HAP-1 (cell line): ENCODE results near the gene ACACB.

ENCODE experiments used
- DNase-seq, 2 experiments: peaks; one replicate each; pipeline ENCODE4 v3.0.0-alpha.2; 2016 to 2020; ENCODE audit warnings: low spot score in 2 of 2
- H3K27me3 ChIP-seq: fragments of 250-450 bp; sonication (Bioruptor Pico); 2 replicates; pipeline ENCODE4 v1.5.1; 2020; ENCODE audit warnings: low read depth, mild to moderate bottlenecking, moderate library complexity
- H3K36me3 ChIP-seq: fragments of 250-450 bp; sonication (Bioruptor Pico); replicated peaks from 2 replicates; pipeline ENCODE4 v1.5.1; 2020; ENCODE audit warnings: mild to moderate bottlenecking
- H3K4me1 ChIP-seq: fragments of 250-450 bp; sonication (Bioruptor Pico); 2 replicates; pipeline ENCODE4 v1.5.1; 2020; ENCODE audit warnings: mild to moderate bottlenecking
- H3K4me3 ChIP-seq: fragments of 250-450 bp; sonication (Bioruptor Pico); 2 replicates; pipeline ENCODE4 v1.5.1; 2020; ENCODE audit warnings: mild to moderate bottlenecking, moderate library complexity
- H3K9me3 ChIP-seq: fragments of 250-450 bp; sonication (Bioruptor Pico); 2 replicates; pipeline ENCODE4 v1.5.1; 2020; ENCODE audit warnings: mild to moderate bottlenecking, moderate library complexity
- in situ Hi-C: fragments of 300-500 bp; cut with MboI; formaldehyde crosslinking; loops from 3 replicates; pipeline ENCODE4 v1.14.3; 2020; ENCODE audit warnings: low sequenced_read_pairs, inconsistent platforms, mixed read lengths

Gene ACACB

DNA sequence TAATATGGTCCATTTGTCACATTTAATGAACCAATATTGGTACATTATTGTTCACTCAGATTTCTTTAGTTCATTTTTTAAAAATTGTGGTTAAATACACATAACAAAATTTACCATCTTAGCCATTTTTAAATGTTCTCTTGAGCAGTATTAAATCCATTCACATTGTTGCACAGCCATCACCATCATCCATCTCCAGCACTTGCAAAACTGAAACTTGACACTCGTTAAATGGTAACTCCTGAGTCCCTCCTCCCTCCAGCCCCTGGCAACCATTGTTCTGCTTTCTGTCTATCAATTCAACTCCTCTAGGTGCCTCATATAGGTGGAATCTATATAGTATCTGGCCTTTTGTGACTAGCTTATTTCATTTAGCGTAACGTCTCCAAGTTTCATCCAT is 86.4 kb downstream of the ACACB start:
- in situ Hi-C loops: no loop called here
- no peaks in the 10 kb centered on the region for H3K9me3 ChIP-seq
- no peaks in the 10 kb centered on the region for H3K36me3 ChIP-seq
- DNase-seq: no peak
- H3K4me1 ChIP-seq: no peaks in the 10 kb centered on the region
- no peak overlapping the region for H3K4me3 ChIP-seq
- no peaks in the 10 kb centered on the region for H3K27me3 ChIP-seq

DNA sequence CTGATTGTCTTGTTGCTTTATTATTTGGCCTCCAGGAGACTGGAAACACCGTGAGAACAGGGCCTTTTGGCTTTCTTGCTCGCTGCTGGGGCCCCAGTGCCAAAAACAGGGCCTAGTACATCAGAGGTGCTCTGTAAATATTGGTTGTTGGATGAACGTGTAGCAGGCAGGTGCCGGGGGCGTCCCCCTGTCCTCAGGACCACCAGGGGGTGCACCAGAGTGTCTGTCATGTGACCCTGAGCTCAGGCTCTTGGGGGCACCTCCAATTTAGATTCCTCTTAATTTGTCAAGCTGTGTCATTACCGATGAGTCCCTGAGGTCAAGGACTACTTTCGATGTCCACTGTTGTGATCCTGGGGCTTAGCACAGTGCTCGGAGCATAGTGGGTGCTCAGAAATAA is 87.1 kb downstream of the ACACB start:
- DNase-seq: no peak
- H3K36me3 ChIP-seq: no peaks in the 10 kb centered on the region
- H3K27me3 ChIP-seq: no peaks in the 10 kb centered on the region
- in situ Hi-C loops: no loop called here
- H3K9me3 ChIP-seq: no peaks in the 10 kb centered on the region
- H3K4me3 ChIP-seq: no peak overlapping the region
- H3K4me1 ChIP-seq: no peaks in the 10 kb centered on the region

- H3K4me3 ChIP-seq: no peak overlapping the region
- H3K27me3 ChIP-seq: no peaks in the 10 kb centered on the region
- no peaks in the 10 kb centered on the region for H3K36me3 ChIP-seq
- in situ Hi-C loops: no loop called here
- H3K9me3 ChIP-seq: no peaks in the 10 kb centered on the region
- DNase-seq: no peak
- no peaks in the 10 kb centered on the region for H3K4me1 ChIP-seq
Observed at GRCh38 chr12:109209082-109209481, 92.7 kb downstream of the ACACB start.

DNA sequence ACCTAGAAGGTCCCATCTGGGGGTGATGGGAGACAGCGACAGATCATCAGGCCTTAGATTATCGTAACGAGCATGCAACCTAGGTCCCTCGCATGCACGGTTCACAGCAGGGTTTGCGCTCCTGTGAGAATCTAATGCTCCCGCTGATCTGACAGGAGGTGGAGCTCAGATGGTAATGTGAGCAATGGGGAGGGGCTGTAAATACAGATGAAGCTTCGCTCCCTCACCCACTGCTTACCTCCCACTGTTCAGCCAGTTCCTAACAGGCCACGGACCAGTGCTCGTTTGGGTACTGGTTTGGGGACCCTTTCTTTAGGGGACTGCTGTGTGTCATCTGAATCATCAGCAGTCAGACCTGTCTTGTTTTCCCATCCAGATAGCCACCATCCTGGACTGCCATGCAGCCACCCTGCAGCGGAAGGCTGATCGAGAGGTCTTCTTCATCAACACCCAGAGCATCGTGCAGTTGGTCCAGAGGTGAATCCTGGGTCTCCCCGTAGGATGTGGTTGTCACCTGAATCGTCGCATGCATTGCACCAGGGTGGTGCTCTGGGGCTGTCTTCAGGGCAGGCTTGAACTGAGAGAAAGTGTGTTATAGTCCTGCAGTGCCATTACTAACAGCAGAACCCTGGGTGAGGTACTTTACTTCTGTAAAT is 96.2 kb downstream of the ACACB start:
- in situ Hi-C loops: no loop called here
- no peak overlapping the region for H3K4me3 ChIP-seq
- H3K4me1 ChIP-seq: no peaks in the 10 kb centered on the region
- no peaks in the 10 kb centered on the region for H3K36me3 ChIP-seq
- H3K9me3 ChIP-seq: no peaks in the 10 kb centered on the region
- H3K27me3 ChIP-seq: no peaks in the 10 kb centered on the region
- no peak for DNase-seq

DNA sequence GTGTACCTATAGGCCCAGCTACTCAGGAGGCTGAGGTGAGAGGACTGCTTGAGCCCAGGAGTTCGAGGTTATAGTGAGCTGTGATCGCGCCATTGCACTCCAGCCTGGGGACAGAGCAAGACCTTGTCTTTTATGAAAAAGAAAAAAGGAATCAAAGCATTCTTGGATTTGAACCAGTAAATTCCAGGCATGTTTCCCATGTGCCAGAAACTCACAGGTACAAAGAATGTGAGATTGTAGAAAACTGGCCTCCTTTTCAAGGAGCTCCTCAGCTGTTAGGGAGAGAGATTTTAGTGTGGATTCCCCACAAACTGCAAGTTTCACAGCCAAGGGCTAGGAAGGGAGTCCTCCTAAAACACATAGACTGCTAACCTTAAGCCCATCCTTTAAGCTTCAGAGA is 97.7 kb downstream of the ACACB start:
- H3K36me3 ChIP-seq: no peaks in the 10 kb centered on the region
- H3K27me3 ChIP-seq: no peaks in the 10 kb centered on the region
- no peak overlapping the region for H3K4me3 ChIP-seq
- no peaks in the 10 kb centered on the region for H3K4me1 ChIP-seq
- no peaks in the 10 kb centered on the region for H3K9me3 ChIP-seq
- DNase-seq: no peak
- in situ Hi-C loops: no loop called here

DNA sequence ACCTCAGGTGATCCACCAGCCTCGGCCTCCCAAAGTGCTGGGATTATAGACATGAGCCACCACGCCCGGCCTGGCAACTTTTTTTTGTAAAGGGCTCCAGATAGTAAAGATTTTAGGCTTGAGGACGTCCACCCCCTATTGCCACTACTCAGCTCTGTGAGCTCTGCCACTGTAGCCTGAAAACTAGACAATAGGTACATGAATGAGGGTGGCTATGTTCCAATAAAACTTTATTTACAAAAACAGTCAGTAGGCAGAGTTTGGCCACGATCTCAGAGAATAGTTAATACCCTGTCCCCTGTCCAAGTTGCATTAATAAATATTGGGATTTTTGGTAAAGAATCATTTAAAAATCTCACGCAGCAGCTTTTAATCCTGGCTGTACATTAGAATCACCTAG is 102.6 kb downstream of the ACACB start:
- in situ Hi-C loops: no loop called here
- no peaks in the 10 kb centered on the region for H3K4me1 ChIP-seq
- H3K9me3 ChIP-seq: no peaks in the 10 kb centered on the region
- no peaks in the 10 kb centered on the region for H3K27me3 ChIP-seq
- H3K4me3 ChIP-seq: no peak overlapping the region
- no peaks in the 10 kb centered on the region; the same call in 1 of the 2 replicates for H3K36me3 ChIP-seq
- DNase-seq: no peak

GRCh38 chr12:109219938-109220337 is 103.6 kb downstream of the ACACB start:
- no peaks in the 10 kb centered on the region; the same call in 1 of the 2 replicates for H3K36me3 ChIP-seq
- no peaks in the 10 kb centered on the region for H3K27me3 ChIP-seq
- in situ Hi-C loops: no loop called here
- no peak for DNase-seq
- H3K4me3 ChIP-seq: no peak overlapping the region
- H3K9me3 ChIP-seq: no peaks in the 10 kb centered on the region
- no peaks in the 10 kb centered on the region for H3K4me1 ChIP-seq

DNA sequence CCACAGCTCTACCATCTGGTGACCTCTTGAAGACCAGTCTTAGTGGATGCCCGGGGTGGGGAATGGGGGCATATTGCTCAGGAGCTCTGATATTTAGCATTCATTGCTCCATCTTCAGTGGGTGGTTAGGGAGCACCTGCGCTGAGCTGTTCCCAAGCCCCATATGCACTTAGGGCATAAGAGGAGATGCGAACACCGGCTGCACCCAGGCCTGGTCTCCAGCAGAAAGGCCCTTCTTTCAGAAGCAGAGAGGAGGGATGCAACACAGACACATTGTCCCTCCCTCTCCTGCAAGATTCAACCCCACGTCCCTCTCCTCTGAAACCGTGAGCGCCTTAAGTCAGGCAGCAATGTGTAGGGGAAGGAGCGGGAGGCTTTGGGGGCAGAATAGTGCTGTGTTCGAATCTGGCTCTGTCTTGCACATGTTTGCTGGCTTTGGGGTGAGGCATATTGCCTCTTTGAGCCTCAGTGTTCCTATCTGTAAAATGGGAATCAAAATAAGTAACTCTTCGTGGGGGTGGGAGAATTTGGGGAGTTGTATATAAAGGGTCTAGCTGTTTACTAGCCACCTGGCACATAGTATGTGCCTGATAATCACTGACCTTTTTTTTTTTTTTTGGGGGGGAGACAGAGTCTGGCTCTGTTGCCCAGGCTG is 105.0 kb downstream of the ACACB start:
- Histone ChIP-seq H3K36me3 (no peaks in the 10 kb centered on the region; the same call in 1 of the 2 replicates), H3K4me3 (no peak overlapping the region), H3K9me3 (no peaks in the 10 kb centered on the region), H3K27me3 (no peaks in the 10 kb centered on the region), H3K4me1 (no peaks in the 10 kb centered on the region)
- no peak for DNase-seq
- in situ Hi-C loops: no loop called here

GRCh38 chr12:109222062-109222461 is 105.7 kb downstream of the ACACB start:
- Histone ChIP-seq H3K4me1 (no peaks in the 10 kb centered on the region), H3K4me3 (no peak overlapping the region), H3K27me3 (no peaks in the 10 kb centered on the region), H3K36me3 (no peaks in the 10 kb centered on the region; the same call in 1 of the 2 replicates), H3K9me3 (no peaks in the 10 kb centered on the region)
- in situ Hi-C loops: no loop called here
- no peak for DNase-seq

GRCh38 chr12:109222496-109222895 is 106.1 kb downstream of the ACACB start:
- Histone ChIP-seq H3K27me3 (no peaks in the 10 kb centered on the region), H3K4me1 (no peaks in the 10 kb centered on the region), H3K4me3 (no peak overlapping the region), H3K9me3 (no peaks in the 10 kb centered on the region), H3K36me3 (no peaks in the 10 kb centered on the region; the same call in 1 of the 2 replicates)
- no peak for DNase-seq
- in situ Hi-C loops: no loop called here

GRCh38 chr12:109223211-109223610 is 106.8 kb downstream of the ACACB start:
- Histone ChIP-seq H3K9me3 (no peaks in the 10 kb centered on the region), H3K4me1 (no peaks in the 10 kb centered on the region), H3K4me3 (no peak overlapping the region), H3K27me3 (no peaks in the 10 kb centered on the region), H3K36me3 (no peaks in the 10 kb centered on the region; the same call in 1 of the 2 replicates)
- DNase-seq: no peak
- in situ Hi-C loops: no loop called here

GRCh38 chr12:109223868-109224267 is 107.5 kb downstream of the ACACB start:
- Histone ChIP-seq H3K4me3 (no peak overlapping the region), H3K9me3 (no peaks in the 10 kb centered on the region), H3K27me3 (no peaks in the 10 kb centered on the region), H3K4me1 (no peaks in the 10 kb centered on the region), H3K36me3 (no peaks in the 10 kb centered on the region; the same call in 1 of the 2 replicates)
- in situ Hi-C loops: no loop called here
- DNase-seq: no peak

DNA sequence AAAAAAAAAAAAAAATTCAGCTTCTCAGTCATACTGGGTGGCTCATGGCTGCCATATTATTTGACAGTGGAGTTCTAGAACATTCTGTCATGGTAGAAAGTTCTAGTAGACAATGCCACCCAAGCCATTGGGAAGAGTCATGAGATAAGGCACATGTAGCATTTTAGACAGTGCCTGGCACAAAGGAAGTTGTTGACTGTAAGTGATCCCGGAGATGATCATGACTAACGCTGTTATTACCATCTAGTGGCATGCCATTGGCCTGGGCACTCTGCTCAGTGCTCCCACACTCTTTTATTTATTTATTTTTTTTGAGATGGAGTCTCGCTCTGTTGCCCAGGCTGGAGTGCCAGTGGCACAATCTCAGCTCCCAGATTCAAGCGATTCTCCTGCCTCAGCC is 112.3 kb downstream of the ACACB start:
- Histone ChIP-seq H3K27me3 (no peaks in the 10 kb centered on the region), H3K4me1 (no peaks in the 10 kb centered on the region), H3K4me3 (no peak overlapping the region), H3K9me3 (no peaks in the 10 kb centered on the region), H3K36me3 (no peaks in the 10 kb centered on the region; the same call in 1 of the 2 replicates)
- in situ Hi-C loops: no loop called here
- no peak for DNase-seq

- no peak overlapping the region for H3K4me3 ChIP-seq
- DNase-seq: no peak
- in situ Hi-C loops: no loop called here
Observed at GRCh38 chr12:109230193-109230592, 113.8 kb downstream of the ACACB start.

More at GRCh38 chr12:109230193-109230592, 113.8 kb downstream of the ACACB start:
- Histone ChIP-seq H3K4me1 (no peaks in the 10 kb centered on the region), H3K9me3 (no peaks in the 10 kb centered on the region), H3K27me3 (no peaks in the 10 kb centered on the region), H3K36me3 (no peaks in the 10 kb centered on the region)
